Ectodermal cell (in vitro differentiated cells): ENCODE results near the gene KIAA1755.
"Not testable (repeated sequence)": the region's sequence is repeated elsewhere in the genome, so short reads cannot be mapped to it uniquely, and the experiment has no call there.

Experiments
- H3K27ac ChIP-seq: 2 replicates; pipeline ENCODE4 v1.7.0; 2013; ENCODE audit warnings: mild to moderate bottlenecking, low read depth, low read length; ENCODE audit not compliant: insufficient read depth, poor library complexity, severe bottlenecking
- H3K27me3 ChIP-seq: 2 replicates; pipeline ENCODE4 v1.7.0; 2013; ENCODE audit warnings: mild to moderate bottlenecking, low read length; ENCODE audit not compliant: insufficient read depth, control insufficient read depth, poor library complexity, severe bottlenecking
- H3K36me3 ChIP-seq: one replicate; pipeline ENCODE4 v1.7.0; 2013; ENCODE audit warnings: low read length; ENCODE audit not compliant: control insufficient read depth, insufficient read depth
- H3K4me1 ChIP-seq: one replicate; pipeline ENCODE4 v1.7.0; 2013; ENCODE audit warnings: low read length; ENCODE audit not compliant: control insufficient read depth, insufficient read depth
- H3K4me3 ChIP-seq: 2 replicates; pipeline ENCODE4 v1.7.0; 2013; ENCODE audit warnings: low read depth, low read length, control low read depth; ENCODE audit not compliant: insufficient read depth
- H3K9me3 ChIP-seq: 2 replicates; pipeline ENCODE4 v1.7.0; 2013; ENCODE audit warnings: mild to moderate bottlenecking, low read length, moderate library complexity; ENCODE audit not compliant: control insufficient read depth
- WGBS, 2 experiments: methylation state at CpG; one replicate each; pipeline ENCODE4 v1.1.7; 2013; ENCODE audit warnings: missing lambda C conversion rate in 2 of 2; 5-methylcytosine and 5-hydroxymethylcytosine counted together

KIAA1755 gene

GRCh38 chr20:38290829-38291814 is 30.6 kb upstream of the KIAA1755 start:
- H3K4me3 ChIP-seq: no peak overlapping the region
- H3K36me3 ChIP-seq: no peaks in the 10 kb centered on the region
- WGBS, 2 experiments: 58% methylated on average over 20 of the region's 21 CpGs
- H3K27ac ChIP-seq: no peak overlapping the region
- H3K27me3 ChIP-seq: no peaks in the 10 kb centered on the region
- peaks cover 22% of the 10 kb centered on the region for H3K4me1 ChIP-seq
- no peaks in the 10 kb centered on the region for H3K9me3 ChIP-seq

GRCh38 chr20:38286586-38287531 is 26.3 kb upstream of the KIAA1755 start:
- no peaks in the 10 kb centered on the region for H3K9me3 ChIP-seq
- H3K4me1 ChIP-seq: peaks cover 12% of the 10 kb centered on the region
- H3K27me3 ChIP-seq: no peaks in the 10 kb centered on the region
- H3K36me3 ChIP-seq: no peaks in the 10 kb centered on the region
- H3K27ac ChIP-seq: no peak overlapping the region
- no peak overlapping the region for H3K4me3 ChIP-seq
- 58 to 63% methylated on average over 16 of the region's 16 CpGs for WGBS, 2 experiments

DNA sequence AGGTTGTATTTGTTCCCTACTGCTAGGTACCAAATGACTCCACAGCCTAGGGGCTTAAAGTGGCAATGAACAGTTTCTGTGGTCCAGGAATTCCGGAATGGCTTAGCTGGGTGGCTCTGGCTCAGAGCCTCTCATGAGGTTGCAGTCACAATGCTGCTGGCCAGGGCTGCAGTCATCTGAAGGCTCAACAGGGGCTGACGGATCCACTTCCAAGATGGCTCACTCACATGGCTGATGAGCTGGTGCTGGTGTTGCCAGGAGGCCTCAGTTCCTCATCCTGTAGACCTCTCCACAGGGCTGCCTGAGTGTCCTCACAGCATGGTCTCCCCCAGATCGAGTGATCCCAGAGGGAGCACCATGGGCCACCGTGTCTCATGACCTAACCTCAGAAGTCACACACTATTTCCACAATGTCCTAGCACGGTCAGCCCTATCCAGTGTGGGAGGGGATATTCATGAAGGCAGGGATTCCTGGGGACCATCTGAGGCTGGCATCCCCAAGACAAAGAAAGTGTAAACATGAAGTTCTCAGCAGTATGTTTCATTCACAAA is 24.4 kb upstream of the KIAA1755 start:
- no peaks in the 10 kb centered on the region for H3K9me3 ChIP-seq
- H3K36me3 ChIP-seq: no peaks in the 10 kb centered on the region
- H3K4me3 ChIP-seq: no peak overlapping the region
- H3K27me3 ChIP-seq: no peaks in the 10 kb centered on the region
- peaks cover 12% of the 10 kb centered on the region for H3K4me1 ChIP-seq
- H3K27ac ChIP-seq: no peak overlapping the region
- WGBS, 2 experiments: 91 to 95% methylated on average over 5 of the region's 5 CpGs

- H3K27me3 ChIP-seq, H3K9me3 ChIP-seq, H3K27ac ChIP-seq, H3K36me3 ChIP-seq, H3K4me3 ChIP-seq: not testable (repeated sequence)
- H3K4me1 ChIP-seq: peaks cover 12% of the 10 kb centered on the region
- WGBS, 2 experiments: 91% methylated on average over 7 of the region's 7 CpGs
Measured at GRCh38 chr20:38284066-38284650, 23.6 kb upstream of the KIAA1755 start.

DNA sequence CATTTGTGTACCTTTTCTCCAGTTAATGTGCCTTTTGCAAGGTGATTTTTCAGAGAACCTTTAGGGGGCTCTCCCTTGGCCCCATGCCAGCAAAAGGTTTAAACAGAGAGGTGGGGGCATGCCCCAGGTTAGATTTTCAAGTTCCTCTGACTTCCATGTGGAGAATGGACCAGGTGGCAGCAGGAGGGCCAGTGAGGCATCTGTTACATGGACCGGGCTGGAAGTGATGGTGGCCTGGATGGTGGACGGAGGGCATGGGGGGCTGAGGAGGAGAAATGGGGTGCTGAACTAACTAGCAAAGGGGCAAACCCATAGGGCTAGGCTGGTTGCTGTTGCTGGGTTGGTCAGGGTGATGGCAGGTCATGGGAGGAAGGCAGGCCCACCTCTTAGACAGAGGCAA is 22.7 kb upstream of the KIAA1755 start:
- Histone ChIP-seq H3K9me3 (no peaks in the 10 kb centered on the region), H3K4me3 (no peak overlapping the region), H3K27me3 (no peaks in the 10 kb centered on the region), H3K4me1 (peaks cover 12% of the 10 kb centered on the region), H3K36me3 (no peaks in the 10 kb centered on the region), H3K27ac (no peak overlapping the region)
- WGBS, 2 experiments: 94 to 98% methylated on average over 2 of the region's 2 CpGs

DNA sequence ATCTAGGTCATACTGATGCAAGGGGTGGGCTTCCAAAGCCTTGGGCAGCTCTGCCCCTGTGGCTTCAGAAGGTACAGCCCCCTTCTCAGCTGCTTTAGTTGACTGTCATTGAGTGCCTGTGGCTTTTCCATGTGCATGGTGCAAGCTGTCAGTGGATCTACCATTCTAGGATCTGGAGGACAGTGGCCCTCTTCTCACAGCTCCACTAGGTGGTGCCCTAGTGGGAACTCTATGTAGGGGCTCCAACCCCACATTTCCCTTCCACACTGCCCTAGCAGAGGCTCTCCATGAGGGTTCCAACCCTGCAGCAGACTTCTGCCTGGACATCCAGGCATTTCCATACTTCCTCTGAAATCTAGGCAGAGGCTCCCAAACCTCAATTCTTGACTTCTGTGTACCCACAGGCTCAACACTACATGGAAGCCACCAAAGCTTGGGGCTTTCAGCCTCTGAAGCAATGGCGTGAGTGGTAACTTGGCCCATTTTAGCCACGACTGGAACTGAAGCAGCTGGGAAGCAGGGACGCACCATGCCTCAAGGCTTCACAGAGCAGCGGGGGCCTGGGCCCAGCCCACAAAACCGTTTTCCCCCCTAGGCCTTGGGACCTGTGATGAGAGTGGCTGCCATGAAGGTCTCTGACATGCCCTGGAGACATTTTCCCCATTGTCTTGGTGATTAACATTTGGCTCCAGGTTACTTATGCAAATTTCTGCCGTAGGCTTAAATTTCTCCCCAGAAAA is 20.8 kb upstream of the KIAA1755 start:
- 87 to 88% methylated on average over 6 of the region's 6 CpGs for WGBS, 2 experiments

DNA sequence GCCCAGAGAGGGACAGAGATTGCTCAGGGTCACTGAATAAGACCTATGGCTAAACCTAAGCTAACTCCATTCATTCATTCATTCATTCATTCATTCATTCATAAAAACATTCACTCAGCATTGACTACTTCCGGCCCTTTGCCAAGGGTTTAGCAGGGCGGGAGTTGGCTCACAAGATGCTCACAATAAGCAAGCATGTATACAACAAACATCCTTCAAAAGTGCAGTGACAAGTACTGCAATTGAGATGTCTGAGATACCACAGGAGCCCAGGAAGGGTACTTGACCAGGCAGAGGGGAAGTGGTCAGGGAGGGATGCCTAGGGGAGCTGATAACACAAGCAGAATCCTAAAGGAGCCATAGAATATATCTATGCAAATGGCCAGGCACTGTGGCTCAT is 18.2 kb upstream of the KIAA1755 start:
- H3K9me3 ChIP-seq: no peaks in the 10 kb centered on the region
- H3K27me3 ChIP-seq: no peaks in the 10 kb centered on the region
- no peak overlapping the region for H3K4me3 ChIP-seq
- 83 to 99% methylated on average over 2 of the region's 2 CpGs for WGBS, 2 experiments
- H3K27ac ChIP-seq: no peak overlapping the region
- H3K4me1 ChIP-seq: peaks cover 3% of the 10 kb centered on the region
- no peaks in the 10 kb centered on the region for H3K36me3 ChIP-seq

More for the DNA sequence above, 20.8 kb upstream of the KIAA1755 start:
- H3K4me1 ChIP-seq, H3K36me3 ChIP-seq, H3K27me3 ChIP-seq, H3K9me3 ChIP-seq, H3K4me3 ChIP-seq, H3K27ac ChIP-seq: not testable (repeated sequence)

- H3K27ac ChIP-seq: no peak overlapping the region
- H3K4me1 ChIP-seq: peaks cover 3% of the 10 kb centered on the region
- H3K4me3 ChIP-seq: no peak overlapping the region
- H3K27me3 ChIP-seq: no peaks in the 10 kb centered on the region
- 51 to 62% methylated on average over 14 of the region's 14 CpGs for WGBS, 2 experiments
- H3K9me3 ChIP-seq: no peaks in the 10 kb centered on the region
- H3K36me3 ChIP-seq: no peaks in the 10 kb centered on the region
Measured at GRCh38 chr20:38278131-38278530, 17.6 kb upstream of the KIAA1755 start.

- WGBS, 2 experiments: 95 to 96% methylated on average over 2 of the region's 2 CpGs
- Histone ChIP-seq H3K4me1 (peaks cover 3% of the 10 kb centered on the region), H3K9me3 (no peaks in the 10 kb centered on the region), H3K4me3 (no peak overlapping the region), H3K27me3 (no peaks in the 10 kb centered on the region), H3K36me3 (no peaks in the 10 kb centered on the region), H3K27ac (no peak overlapping the region)
Measured at GRCh38 chr20:38277691-38278090, 17.2 kb upstream of the KIAA1755 start.
